ENCODE results near the gene YBEY.

Gene YBEY

DNA sequence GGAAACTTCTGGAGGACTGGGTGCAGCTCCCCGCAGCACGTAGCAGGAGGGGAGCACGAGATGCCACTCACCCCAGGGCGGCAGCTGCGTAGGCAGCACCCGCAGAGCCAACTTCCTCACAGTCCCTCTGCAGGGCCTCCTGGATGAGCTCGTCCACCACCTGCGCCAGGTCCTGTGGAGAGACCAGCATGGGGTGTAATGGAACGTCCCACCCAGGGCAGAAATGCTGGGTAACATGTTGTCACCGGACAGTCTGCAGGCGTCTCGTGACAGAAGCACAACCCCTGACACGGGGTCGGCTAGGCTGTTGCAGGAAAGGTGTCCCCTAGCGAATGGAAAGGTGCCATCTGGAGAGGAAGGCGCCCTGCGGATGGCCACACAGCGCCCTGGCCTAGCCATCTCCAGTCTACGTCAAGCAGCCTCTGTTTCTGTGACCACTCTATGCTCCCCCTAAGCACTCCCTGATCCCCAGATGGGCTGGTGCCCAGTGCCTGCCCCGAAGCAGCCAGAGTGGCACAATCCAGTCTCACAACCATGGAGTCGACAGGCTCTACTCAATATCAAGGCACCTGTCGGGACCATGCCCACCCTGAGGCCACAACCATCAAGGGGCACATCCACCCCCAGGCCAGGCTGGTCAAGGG lies 22.0 kb upstream of the YBEY start:
- no peak overlapping the region for H3K4me3 ChIP-seq (ENCODE audit: low read depth, low read length)
- TF ChIP-seq, protein P1, sequence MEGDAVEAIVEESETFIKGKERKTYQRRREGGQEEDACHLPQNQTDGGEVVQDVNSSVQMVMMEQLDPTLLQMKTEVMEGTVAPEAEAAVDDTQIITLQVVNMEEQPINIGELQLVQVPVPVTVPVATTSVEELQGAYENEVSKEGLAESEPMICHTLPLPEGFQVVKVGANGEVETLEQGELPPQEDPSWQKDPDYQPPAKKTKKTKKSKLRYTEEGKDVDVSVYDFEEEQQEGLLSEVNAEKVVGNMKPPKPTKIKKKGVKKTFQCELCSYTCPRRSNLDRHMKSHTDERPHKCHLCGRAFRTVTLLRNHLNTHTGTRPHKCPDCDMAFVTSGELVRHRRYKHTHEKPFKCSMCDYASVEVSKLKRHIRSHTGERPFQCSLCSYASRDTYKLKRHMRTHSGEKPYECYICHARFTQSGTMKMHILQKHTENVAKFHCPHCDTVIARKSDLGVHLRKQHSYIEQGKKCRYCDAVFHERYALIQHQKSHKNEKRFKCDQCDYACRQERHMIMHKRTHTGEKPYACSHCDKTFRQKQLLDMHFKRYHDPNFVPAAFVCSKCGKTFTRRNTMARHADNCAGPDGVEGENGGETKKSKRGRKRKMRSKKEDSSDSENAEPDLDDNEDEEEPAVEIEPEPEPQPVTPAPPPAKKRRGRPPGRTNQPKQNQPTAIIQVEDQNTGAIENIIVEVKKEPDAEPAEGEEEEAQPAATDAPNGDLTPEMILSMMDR (IDR thresholded peaks at IDR 0.05; ENCODE audit: low read depth, low read length, missing control alignments) = no peak
- DNase-seq (ENCODE audit: low read depth) = no peak

DNA sequence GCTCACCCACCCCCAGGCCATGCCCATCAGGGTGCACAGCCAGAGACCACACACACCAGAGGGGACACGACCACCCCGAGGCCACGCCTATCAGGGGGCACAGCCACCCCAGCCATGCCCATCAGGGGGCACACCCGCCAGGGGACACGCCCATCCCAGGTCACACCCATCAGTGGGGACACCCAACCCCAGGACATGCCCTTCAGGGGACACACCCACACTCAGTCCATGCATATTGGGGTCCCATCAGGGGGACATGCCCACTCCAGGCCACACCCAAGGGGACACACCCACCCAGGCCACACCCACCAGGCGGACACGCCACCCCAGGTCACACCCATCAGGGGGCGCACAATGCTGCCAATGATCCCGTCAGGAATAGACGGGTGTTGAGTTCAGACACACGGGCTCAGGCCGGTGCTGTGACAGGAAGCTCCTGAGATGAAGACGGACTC lies 21.4 kb upstream of the YBEY start:
- no peak for DNase-seq (ENCODE audit: low read depth)
- TF ChIP-seq, protein P1 (IDR thresholded peaks at IDR 0.05; ENCODE audit: low read depth, low read length, missing control alignments) = no peak

DNA sequence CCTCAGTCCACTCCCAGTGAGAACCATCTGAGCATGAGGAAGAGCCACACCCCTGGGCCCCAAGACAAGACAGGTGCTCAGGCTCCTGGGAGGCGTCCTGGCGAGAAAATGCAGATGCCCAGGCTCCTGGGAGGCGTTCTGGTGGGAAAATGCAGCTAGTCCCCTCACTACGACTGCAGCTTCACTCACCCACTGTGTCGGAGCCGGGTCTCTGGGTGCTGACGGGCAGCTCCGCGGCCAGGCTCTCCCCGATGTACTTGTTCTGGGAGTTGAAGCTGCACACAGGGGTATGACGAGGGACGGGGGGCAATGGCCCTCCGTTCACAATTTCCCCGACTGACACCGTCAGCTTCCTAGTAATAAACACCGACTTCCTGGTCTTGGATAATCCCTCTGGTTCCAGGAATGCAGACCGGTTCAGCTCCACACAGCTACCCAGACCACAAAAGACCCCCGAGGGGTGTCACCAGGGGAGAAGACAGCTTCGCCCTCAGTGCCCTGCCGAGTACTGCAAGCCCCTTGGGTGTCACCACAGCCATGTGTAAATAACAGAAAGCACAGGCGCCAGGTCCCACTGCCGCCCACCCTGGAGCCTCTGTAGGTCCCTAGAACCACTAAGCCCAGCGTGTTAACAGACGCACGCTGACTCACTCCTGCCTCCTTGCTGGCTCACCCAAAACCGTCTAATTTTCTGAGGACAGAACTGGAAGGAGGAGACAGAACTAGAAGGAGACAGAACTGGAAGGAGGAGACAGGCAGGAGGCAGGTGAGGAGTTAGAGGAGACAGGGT lies 20.2 kb upstream of the YBEY start:
- H3K4me3 ChIP-seq (ENCODE audit: low read depth, low read length) = no peak overlapping the region
- TF ChIP-seq, protein P1 (IDR thresholded peaks at IDR 0.05; ENCODE audit: low read depth, low read length, missing control alignments) = no peak
- DNase-seq (ENCODE audit: low read depth) = no peak

More for the DNA sequence above, 21.4 kb upstream of the YBEY start:
- no peak overlapping the region for H3K4me3 ChIP-seq (ENCODE audit: low read depth, low read length)

DNA sequence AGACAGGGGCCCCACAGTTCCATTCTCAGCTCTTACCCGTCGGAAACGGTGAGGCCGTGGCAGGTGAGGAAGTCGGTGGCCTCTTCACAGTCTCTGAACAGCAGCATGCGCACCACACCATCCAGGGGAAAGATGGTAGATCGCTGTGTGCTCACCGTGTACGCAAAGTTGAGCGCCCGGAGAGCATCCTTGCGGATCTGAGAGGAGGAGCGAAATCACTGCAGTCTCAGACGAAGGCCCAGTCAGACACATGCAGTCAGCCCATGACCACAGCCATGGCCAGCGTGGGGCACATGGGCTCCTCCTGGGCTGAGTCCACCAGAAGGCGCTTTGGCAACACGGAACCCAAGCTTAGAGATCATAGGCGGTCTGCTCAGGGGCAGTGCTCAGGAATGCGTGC lies 19.2 kb upstream of the YBEY start:
- H3K4me3 ChIP-seq (ENCODE audit: low read depth, low read length) = no peak overlapping the region
- TF ChIP-seq, protein P1 (IDR thresholded peaks at IDR 0.05; ENCODE audit: low read depth, low read length, missing control alignments) = no peak

DNA sequence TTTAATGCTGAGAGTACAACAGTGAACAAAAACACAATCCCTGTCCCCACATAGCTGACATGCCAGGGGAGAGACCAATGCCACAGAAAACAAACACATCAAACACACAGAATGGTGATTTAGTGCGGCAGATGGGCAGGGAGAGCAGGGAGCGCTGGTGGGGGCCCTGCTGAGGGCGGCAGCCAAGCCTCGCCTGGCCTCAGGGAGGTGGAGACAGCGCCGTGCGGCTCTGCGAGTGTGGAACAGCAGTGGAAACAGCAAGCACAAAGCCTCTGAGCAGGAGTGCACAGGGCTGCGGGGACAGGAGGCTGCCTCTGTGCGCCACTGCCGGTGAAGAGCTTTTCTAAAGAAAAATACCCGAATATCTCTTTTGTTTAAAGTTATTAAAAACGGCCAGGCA lies 17.8 kb upstream of the YBEY start:
- DNase-seq (ENCODE audit: low read depth) = no peak
- TF ChIP-seq, protein P1 (IDR thresholded peaks at IDR 0.05; ENCODE audit: low read depth, low read length, missing control alignments) = no peak
- H3K4me3 ChIP-seq (ENCODE audit: low read depth, low read length) = no peak overlapping the region

More for the DNA sequence above, 19.2 kb upstream of the YBEY start:
- no peak for DNase-seq (ENCODE audit: low read depth)

DNA sequence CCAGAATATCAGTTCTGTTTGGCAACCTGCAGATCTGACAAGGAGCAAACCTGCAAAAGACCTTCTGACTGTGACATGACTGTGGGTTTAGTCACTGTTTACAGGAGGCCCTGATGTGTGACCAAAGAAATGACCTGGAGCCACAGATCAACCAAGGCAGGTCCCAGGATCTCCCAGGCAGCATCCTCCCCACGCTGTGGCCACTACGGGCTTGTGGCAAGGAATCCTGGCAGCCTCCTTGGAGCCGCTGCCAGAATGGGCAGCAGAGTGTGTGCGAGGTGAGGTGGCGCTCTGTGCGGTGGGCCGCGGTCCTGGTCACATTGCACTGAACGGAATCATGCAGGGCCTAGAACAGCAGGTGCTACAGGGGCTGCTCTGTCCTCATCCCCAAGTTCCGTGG lies 16.7 kb upstream of the YBEY start:
- TF ChIP-seq, protein P1 (IDR thresholded peaks at IDR 0.05; ENCODE audit: low read depth, low read length, missing control alignments) = no peak
- H3K4me3 ChIP-seq (ENCODE audit: low read depth, low read length) = no peak overlapping the region
- no peak for DNase-seq (ENCODE audit: low read depth)
